Activated CD4-positive, alpha-beta T cell treated with anti-CD3 and anti-CD28 coated beads, Interleukin-2, amount 10 ng/mL, durations not matched to agents 24 days and 14 days (primary cell): Measurements from ENCODE around the gene P3H3. TPM values are rescaled to one million over a fixed set of nuclear protein-coding genes. Genes with fewer than 3 reads are reported as not detected.
A peak's percentile ranks its signal among the peaks of the same experiment; 100 is the strongest.

Experiments
- DNase-seq: peaks from one replicate; pipeline ENCODE4 v3.0.0; 2022
- H3K27ac Mint-ChIP-seq: one replicate; pipeline ENCODE4 v1.8.0; 2022; ENCODE audit warnings: mild to moderate bottlenecking, mixed read lengths
- H3K27me3 Mint-ChIP-seq: one replicate; pipeline ENCODE4 v1.8.0; 2022; ENCODE audit warnings: mixed read lengths
- H3K36me3 Mint-ChIP-seq: one replicate; pipeline ENCODE4 v1.8.0; 2022; ENCODE audit warnings: low read depth, mild to moderate bottlenecking, mixed read lengths
- H3K4me1 Mint-ChIP-seq: one replicate; pipeline ENCODE4 v1.8.0; 2021; ENCODE audit warnings: mixed read lengths
- H3K4me3 Mint-ChIP-seq: one replicate; pipeline ENCODE4 v1.8.0; 2022; ENCODE audit warnings: mild to moderate bottlenecking, moderate library complexity, mixed read lengths
- H3K9me3 Mint-ChIP-seq: one replicate; pipeline ENCODE4 v1.8.0; 2021; ENCODE audit warnings: mixed read lengths
- intact Hi-C: fragments of 100-400 bp; cut with micrococcal nuclease; formaldehyde crosslinking; loops from one replicate; pipeline ENCODE4 v1.15.1; 2023
- total RNA-seq: library from RNA; stranded (reverse); gene quantifications from 2 replicates; pipeline ENCODE4 v1.2.3, GENCODE V29; 2022

The P3H3 gene
- total RNA-seq, 1 donor from 2014 or later = 4.7 TPM

GRCh38 chr12:6817662-6818157, 10.5 kb upstream of the P3H3 start:
- Mint-ChIP-seq H3K4me1 (peaks cover 14% of the 10 kb centered on the region), H3K27me3 (peaks cover 7% of the 10 kb centered on the region), H3K9me3 (no peaks in the 10 kb centered on the region), H3K27ac (no peak overlapping the region), H3K4me3 (no peak overlapping the region), H3K36me3 (peaks cover 68% of the 10 kb centered on the region)
- no peak for DNase-seq
- intact Hi-C loops = no loop called here

- intact Hi-C loops = no loop called here
- H3K27ac Mint-ChIP-seq = no peak overlapping the region
- DNase-seq = no peak
- no peaks in the 10 kb centered on the region for H3K9me3 Mint-ChIP-seq
- peaks cover 68% of the 10 kb centered on the region for H3K36me3 Mint-ChIP-seq
- H3K27me3 Mint-ChIP-seq = peaks cover 12% of the 10 kb centered on the region
- peaks cover 14% of the 10 kb centered on the region for H3K4me1 Mint-ChIP-seq
- no peak overlapping the region for H3K4me3 Mint-ChIP-seq
Observed at GRCh38 chr12:6818222-6818621, 10.0 kb upstream of the P3H3 start.

- H3K4me3 Mint-ChIP-seq = no peak overlapping the region
- H3K4me1 Mint-ChIP-seq = peaks cover 14% of the 10 kb centered on the region
- H3K27me3 Mint-ChIP-seq = peaks cover 13% of the 10 kb centered on the region
- DNase-seq = no peak
- H3K9me3 Mint-ChIP-seq = no peaks in the 10 kb centered on the region
- intact Hi-C loops = no loop called here
- peaks cover 65% of the 10 kb centered on the region for H3K36me3 Mint-ChIP-seq
- no peak overlapping the region for H3K27ac Mint-ChIP-seq
Observed at GRCh38 chr12:6818645-6819044, 9.6 kb upstream of the P3H3 start.

GRCh38 chr12:6819106-6820030, 8.8 kb upstream of the P3H3 start:
- H3K27ac Mint-ChIP-seq = no peak overlapping the region
- intact Hi-C loops = no loop called here
- H3K4me1 Mint-ChIP-seq = peaks cover 14% of the 10 kb centered on the region
- no peaks in the 10 kb centered on the region for H3K9me3 Mint-ChIP-seq
- H3K36me3 Mint-ChIP-seq = peaks cover 57% of the 10 kb centered on the region
- peaks cover 16% of the 10 kb centered on the region for H3K27me3 Mint-ChIP-seq
- H3K4me3 Mint-ChIP-seq = no peak overlapping the region
- no peak for DNase-seq

GRCh38 chr12:6820166-6820565, 8.0 kb upstream of the P3H3 start:
- Mint-ChIP-seq H3K27ac (no peak overlapping the region), H3K9me3 (no peaks in the 10 kb centered on the region), H3K36me3 (peaks cover 51% of the 10 kb centered on the region), H3K4me3 (no peak overlapping the region), H3K27me3 (peaks cover 23% of the 10 kb centered on the region), H3K4me1 (peaks cover 19% of the 10 kb centered on the region)
- intact Hi-C loops = no loop called here
- DNase-seq = no peak

- Mint-ChIP-seq H3K27me3 (peaks cover 31% of the 10 kb centered on the region), H3K4me3 (peak within 1 kb of the TSS; percentile 79), H3K4me1 (peaks cover 23% of the 10 kb centered on the region), H3K36me3 (peaks cover 37% of the 10 kb centered on the region), H3K27ac (peak within 1 kb of the TSS; percentile 78), H3K9me3 (no peaks in the 10 kb centered on the region)
- no peak for DNase-seq
- intact Hi-C loops = no loop called here
Observed at GRCh38 chr12:6821591-6822425, 6.4 kb upstream of the P3H3 start, which contains the start of gene GPR162. TSS of gene GPR162 (plus strand) at chr12:6821821. CDS start at chr12:6823899, 2,078 bp downstream.

GRCh38 chr12:6822426-6823135, 5.6 kb upstream of the P3H3 start:
- Mint-ChIP-seq H3K36me3 (peaks cover 32% of the 10 kb centered on the region), H3K4me3 (peak overlapping the region; percentile 79), H3K4me1 (peaks cover 28% of the 10 kb centered on the region), H3K27ac (no peak overlapping the region), H3K27me3 (peaks cover 39% of the 10 kb centered on the region), H3K9me3 (no peaks in the 10 kb centered on the region)
- no peak for DNase-seq
- intact Hi-C loops = no loop called here

GRCh38 chr12:6823182-6824084, 4.8 kb upstream of the P3H3 start:
- intact Hi-C loops = no loop called here
- Mint-ChIP-seq H3K9me3 (no peaks in the 10 kb centered on the region), H3K4me1 (peaks cover 31% of the 10 kb centered on the region), H3K36me3 (peaks cover 26% of the 10 kb centered on the region), H3K27me3 (peaks cover 41% of the 10 kb centered on the region), H3K27ac (no peak overlapping the region), H3K4me3 (no peak overlapping the region)
- DNase-seq = no peak

GRCh38 chr12:6824085-6824775, 4.0 kb upstream of the P3H3 start:
- Mint-ChIP-seq H3K27me3 (peaks cover 46% of the 10 kb centered on the region), H3K27ac (no peak overlapping the region)
- intact Hi-C loops = no loop called here

GRCh38 chr12:6824901-6825381, 3.3 kb upstream of the P3H3 start:
- Mint-ChIP-seq H3K9me3 (no peaks in the 10 kb centered on the region), H3K36me3 (peaks cover 14% of the 10 kb centered on the region), H3K27ac (no peak overlapping the region), H3K27me3 (peaks cover 46% of the 10 kb centered on the region), H3K4me1 (peaks cover 40% of the 10 kb centered on the region), H3K4me3 (no peak overlapping the region)
- DNase-seq = no peak
- intact Hi-C loops = loop anchor here (1.0 to 5.0 kb wide), 6 partner anchors 33 to 268 kb away; partner anchors contain the start of genes IFFO1, MLF2 and PTMS

More at GRCh38 chr12:6824085-6824775, 4.0 kb upstream of the P3H3 start:
- Mint-ChIP-seq H3K36me3 (peaks cover 21% of the 10 kb centered on the region), H3K4me3 (no peak overlapping the region), H3K9me3 (no peaks in the 10 kb centered on the region), H3K4me1 (peaks cover 36% of the 10 kb centered on the region)
- DNase-seq = no peak

- Mint-ChIP-seq H3K27me3 (peaks cover 50% of the 10 kb centered on the region), H3K9me3 (no peaks in the 10 kb centered on the region)
- intact Hi-C loops = loop anchor here (1.0 to 5.0 kb wide), 6 partner anchors 33 to 268 kb away; partner anchors contain the start of genes IFFO1, MLF2 and PTMS
Observed at GRCh38 chr12:6825398-6826124, 2.6 kb upstream of the P3H3 start.

More at GRCh38 chr12:6825398-6826124, 2.6 kb upstream of the P3H3 start:
- peaks cover 38% of the 10 kb centered on the region for H3K4me1 Mint-ChIP-seq
- peaks cover 9% of the 10 kb centered on the region for H3K36me3 Mint-ChIP-seq
- H3K27ac Mint-ChIP-seq = no peak overlapping the region
- peak; percentile 95 for DNase-seq
- H3K4me3 Mint-ChIP-seq = peak overlapping the region; percentile 20
